ENCODE measurements around the gene SIRPG. TPM values are rescaled to one million over a fixed set of nuclear protein-coding genes. Genes with fewer than 3 reads are reported as not detected.
"Not testable (repeated sequence)": the region's sequence is repeated elsewhere in the genome, so short reads cannot be mapped to it uniquely, and the experiment has no call there.

The SIRPG gene
- total and polyA plus RNA-seq, 4 donors, result 0.32 to 0.71 (median 0.42) TPM; not detected in 1

DNA sequence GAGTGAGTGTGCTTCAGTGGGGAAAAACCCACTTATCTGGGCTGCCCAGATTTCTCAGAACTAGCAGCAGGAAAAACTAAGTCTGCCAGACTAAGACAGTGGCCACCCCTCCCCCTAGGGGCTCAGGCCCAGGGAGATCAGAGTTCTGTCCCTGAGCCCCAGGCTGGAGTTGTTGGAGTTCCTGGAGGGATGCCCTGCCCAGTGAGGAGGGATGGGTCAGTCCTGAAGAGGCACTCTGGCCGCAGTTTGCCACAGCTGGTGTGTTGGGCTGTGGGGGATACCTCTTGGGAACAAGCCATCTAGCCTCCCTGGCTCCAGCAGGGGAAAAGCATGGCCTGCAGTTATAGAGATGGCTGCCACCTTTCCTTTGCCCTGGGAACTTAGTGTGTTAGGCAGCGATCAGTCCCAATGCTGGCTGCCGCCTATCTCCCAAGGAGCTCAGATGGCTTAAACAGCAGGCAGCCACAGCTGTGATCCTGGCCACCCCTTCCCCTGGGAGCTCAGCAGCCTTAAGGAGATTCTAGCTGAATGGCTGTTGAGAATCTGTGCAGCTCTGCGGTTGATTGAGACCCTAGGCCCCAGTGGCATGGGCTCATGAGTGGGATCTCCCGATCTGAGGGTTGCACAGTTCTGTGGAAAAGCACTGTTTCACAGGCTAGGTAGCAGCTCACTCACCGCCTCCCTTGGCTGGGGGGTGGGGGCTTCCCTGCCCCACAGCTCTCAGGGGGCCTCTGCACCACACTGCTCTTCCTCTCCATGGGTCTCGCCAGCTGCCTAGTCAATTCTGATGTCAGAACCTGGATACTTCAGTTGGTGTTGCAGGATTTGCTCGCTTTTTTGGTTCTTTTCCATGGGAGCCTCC is 13.2 kb downstream of the SIRPG start:
- no peak for DNase-seq (ENCODE audit: low spot score)
- WGBS, result 89% methylated on average over 8 of the region's 8 CpGs
- TF ChIP-seq RAD21 (IDR thresholded peaks at IDR 0.05) (no peak), JUND (IDR thresholded peaks at IDR 0.05) (no peak)
- Histone ChIP-seq H3K36me3 (ENCODE audit: control insufficient read depth in 4 of 4, insufficient read depth in 3 of 4, low read depth in 1 of 4, low read length in 3 of 4) (no peaks in the 10 kb centered on the region), H3K4me1 (ENCODE audit: control insufficient read depth in 4 of 4, insufficient read depth in 4 of 4, low read length in 3 of 4) (no peaks in the 10 kb centered on the region), H3K9ac (ENCODE audit: low read depth in 1 of 2, low read length in 2 of 2) (no peak overlapping the region), H3K4me3 (ENCODE audit: low read depth in 1 of 3, low read length in 3 of 3) (no peak overlapping the region), H3K27ac (ENCODE audit: low read depth in 1 of 2, low read length in 2 of 2) (no peak overlapping the region), H3K27me3 (ENCODE audit: control insufficient read depth in 4 of 4, insufficient read depth in 4 of 4, low read length in 3 of 4) (no peaks in the 10 kb centered on the region), H3K9me3 (ENCODE audit: control insufficient read depth in 4 of 4, low read length in 3 of 4) (no peaks in the 10 kb centered on the region)

DNA sequence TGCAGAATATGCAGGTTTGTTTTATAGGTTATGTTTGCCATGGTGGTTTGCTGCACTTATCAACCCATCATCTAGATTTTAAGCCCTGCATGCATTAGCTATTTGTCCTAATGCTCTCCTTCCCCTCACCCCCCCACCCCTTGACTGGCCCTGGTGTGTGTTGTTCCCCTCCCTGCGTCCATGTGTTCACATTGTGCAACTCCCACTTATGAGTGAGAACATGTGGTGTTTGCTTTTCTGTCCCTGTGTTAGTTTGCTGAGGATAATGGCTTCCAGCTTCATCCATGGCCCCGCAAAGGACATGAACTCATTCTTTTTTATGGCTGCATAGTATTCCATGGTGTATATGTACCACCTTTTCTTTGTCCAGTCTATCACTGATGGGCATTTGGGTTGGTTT is 18.9 kb downstream of the SIRPG start:
- H3K9me3 ChIP-seq (ENCODE audit: control insufficient read depth in 4 of 4, low read length in 3 of 4); H3K4me1 ChIP-seq (ENCODE audit: control insufficient read depth in 4 of 4, insufficient read depth in 4 of 4, low read length in 3 of 4); H3K36me3 ChIP-seq (ENCODE audit: control insufficient read depth in 4 of 4, insufficient read depth in 3 of 4, low read depth in 1 of 4, low read length in 3 of 4); H3K9ac ChIP-seq (ENCODE audit: low read depth in 1 of 2, low read length in 2 of 2); H3K27me3 ChIP-seq (ENCODE audit: control insufficient read depth in 4 of 4, insufficient read depth in 4 of 4, low read length in 3 of 4); H3K27ac ChIP-seq (ENCODE audit: low read depth in 1 of 2, low read length in 2 of 2); H3K4me3 ChIP-seq (ENCODE audit: low read depth in 1 of 3, low read length in 3 of 3); DNase-seq (ENCODE audit: low spot score): not testable (repeated sequence)
- 56% methylated on average over 2 of the region's 2 CpGs for WGBS

DNA sequence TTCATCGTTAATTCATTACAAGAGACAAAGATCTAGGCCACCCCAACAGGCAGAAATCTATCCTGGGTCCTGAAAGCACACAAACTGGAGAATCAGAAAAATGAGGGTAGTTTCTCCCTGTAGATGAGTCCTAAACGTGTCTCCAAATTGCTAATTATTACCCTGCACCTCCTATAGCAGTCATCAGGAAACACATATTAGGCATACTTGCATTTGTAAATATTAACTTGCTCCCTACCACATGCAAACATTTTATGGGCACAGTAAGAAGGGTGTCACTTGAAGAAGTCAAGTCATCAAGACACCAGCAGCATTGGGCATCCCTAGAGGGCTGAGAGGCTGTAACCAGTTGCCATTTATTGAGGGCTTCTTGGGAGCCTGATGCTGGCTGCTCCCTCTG is 19.8 kb downstream of the SIRPG start:
- Histone ChIP-seq H3K4me1 (ENCODE audit: control insufficient read depth in 4 of 4, insufficient read depth in 4 of 4, low read length in 3 of 4) (no peaks in the 10 kb centered on the region), H3K36me3 (ENCODE audit: control insufficient read depth in 4 of 4, insufficient read depth in 3 of 4, low read depth in 1 of 4, low read length in 3 of 4) (no peaks in the 10 kb centered on the region), H3K9me3 (ENCODE audit: control insufficient read depth in 4 of 4, low read length in 3 of 4) (no peaks in the 10 kb centered on the region), H3K9ac (ENCODE audit: low read depth in 1 of 2, low read length in 2 of 2) (no peak overlapping the region), H3K27me3 (ENCODE audit: control insufficient read depth in 4 of 4, insufficient read depth in 4 of 4, low read length in 3 of 4) (peaks cover 0 to 3% (median 0%) of the 10 kb centered on the region in 4 donors), H3K27ac (ENCODE audit: low read depth in 1 of 2, low read length in 2 of 2) (no peak overlapping the region), H3K4me3 (ENCODE audit: low read depth in 1 of 3, low read length in 3 of 3) (no peak overlapping the region)
- TF ChIP-seq, protein P1, sequence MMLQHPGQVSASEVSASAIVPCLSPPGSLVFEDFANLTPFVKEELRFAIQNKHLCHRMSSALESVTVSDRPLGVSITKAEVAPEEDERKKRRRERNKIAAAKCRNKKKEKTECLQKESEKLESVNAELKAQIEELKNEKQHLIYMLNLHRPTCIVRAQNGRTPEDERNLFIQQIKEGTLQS (IDR thresholded peaks at IDR 0.05), result no peak
- TF ChIP-seq TAF1 (conservative IDR thresholded peaks at IDR 0.05) (no peak), FOXA1 (IDR thresholded peaks at IDR 0.05) (no peak), YY1 (IDR thresholded peaks at IDR 0.05) (no peak), HNF4G (IDR thresholded peaks at IDR 0.05) (no peak), JUND (IDR thresholded peaks at IDR 0.05) (no peak), RXRA (IDR thresholded peaks at IDR 0.05) (no peak), HNF4A (conservative IDR thresholded peaks at IDR 0.05) (no peak), FOXA2 (IDR thresholded peaks at IDR 0.05) (no peak)
- TF ChIP-seq, protein P2, sequence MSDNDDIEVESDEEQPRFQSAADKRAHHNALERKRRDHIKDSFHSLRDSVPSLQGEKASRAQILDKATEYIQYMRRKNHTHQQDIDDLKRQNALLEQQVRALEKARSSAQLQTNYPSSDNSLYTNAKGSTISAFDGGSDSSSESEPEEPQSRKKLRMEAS (IDR thresholded peaks at IDR 0.05), result no peak
- TF ChIP-seq, protein P3, sequence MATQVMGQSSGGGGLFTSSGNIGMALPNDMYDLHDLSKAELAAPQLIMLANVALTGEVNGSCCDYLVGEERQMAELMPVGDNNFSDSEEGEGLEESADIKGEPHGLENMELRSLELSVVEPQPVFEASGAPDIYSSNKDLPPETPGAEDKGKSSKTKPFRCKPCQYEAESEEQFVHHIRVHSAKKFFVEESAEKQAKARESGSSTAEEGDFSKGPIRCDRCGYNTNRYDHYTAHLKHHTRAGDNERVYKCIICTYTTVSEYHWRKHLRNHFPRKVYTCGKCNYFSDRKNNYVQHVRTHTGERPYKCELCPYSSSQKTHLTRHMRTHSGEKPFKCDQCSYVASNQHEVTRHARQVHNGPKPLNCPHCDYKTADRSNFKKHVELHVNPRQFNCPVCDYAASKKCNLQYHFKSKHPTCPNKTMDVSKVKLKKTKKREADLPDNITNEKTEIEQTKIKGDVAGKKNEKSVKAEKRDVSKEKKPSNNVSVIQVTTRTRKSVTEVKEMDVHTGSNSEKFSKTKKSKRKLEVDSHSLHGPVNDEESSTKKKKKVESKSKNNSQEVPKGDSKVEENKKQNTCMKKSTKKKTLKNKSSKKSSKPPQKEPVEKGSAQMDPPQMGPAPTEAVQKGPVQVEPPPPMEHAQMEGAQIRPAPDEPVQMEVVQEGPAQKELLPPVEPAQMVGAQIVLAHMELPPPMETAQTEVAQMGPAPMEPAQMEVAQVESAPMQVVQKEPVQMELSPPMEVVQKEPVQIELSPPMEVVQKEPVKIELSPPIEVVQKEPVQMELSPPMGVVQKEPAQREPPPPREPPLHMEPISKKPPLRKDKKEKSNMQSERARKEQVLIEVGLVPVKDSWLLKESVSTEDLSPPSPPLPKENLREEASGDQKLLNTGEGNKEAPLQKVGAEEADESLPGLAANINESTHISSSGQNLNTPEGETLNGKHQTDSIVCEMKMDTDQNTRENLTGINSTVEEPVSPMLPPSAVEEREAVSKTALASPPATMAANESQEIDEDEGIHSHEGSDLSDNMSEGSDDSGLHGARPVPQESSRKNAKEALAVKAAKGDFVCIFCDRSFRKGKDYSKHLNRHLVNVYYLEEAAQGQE (IDR thresholded peaks at IDR 0.05), result no peak
- TF ChIP-seq, protein P4, sequence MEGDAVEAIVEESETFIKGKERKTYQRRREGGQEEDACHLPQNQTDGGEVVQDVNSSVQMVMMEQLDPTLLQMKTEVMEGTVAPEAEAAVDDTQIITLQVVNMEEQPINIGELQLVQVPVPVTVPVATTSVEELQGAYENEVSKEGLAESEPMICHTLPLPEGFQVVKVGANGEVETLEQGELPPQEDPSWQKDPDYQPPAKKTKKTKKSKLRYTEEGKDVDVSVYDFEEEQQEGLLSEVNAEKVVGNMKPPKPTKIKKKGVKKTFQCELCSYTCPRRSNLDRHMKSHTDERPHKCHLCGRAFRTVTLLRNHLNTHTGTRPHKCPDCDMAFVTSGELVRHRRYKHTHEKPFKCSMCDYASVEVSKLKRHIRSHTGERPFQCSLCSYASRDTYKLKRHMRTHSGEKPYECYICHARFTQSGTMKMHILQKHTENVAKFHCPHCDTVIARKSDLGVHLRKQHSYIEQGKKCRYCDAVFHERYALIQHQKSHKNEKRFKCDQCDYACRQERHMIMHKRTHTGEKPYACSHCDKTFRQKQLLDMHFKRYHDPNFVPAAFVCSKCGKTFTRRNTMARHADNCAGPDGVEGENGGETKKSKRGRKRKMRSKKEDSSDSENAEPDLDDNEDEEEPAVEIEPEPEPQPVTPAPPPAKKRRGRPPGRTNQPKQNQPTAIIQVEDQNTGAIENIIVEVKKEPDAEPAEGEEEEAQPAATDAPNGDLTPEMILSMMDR (IDR thresholded peaks at IDR 0.05; ENCODE audit: low read depth, low read length, missing input control), result no peak
- TF ChIP-seq, protein P5, sequence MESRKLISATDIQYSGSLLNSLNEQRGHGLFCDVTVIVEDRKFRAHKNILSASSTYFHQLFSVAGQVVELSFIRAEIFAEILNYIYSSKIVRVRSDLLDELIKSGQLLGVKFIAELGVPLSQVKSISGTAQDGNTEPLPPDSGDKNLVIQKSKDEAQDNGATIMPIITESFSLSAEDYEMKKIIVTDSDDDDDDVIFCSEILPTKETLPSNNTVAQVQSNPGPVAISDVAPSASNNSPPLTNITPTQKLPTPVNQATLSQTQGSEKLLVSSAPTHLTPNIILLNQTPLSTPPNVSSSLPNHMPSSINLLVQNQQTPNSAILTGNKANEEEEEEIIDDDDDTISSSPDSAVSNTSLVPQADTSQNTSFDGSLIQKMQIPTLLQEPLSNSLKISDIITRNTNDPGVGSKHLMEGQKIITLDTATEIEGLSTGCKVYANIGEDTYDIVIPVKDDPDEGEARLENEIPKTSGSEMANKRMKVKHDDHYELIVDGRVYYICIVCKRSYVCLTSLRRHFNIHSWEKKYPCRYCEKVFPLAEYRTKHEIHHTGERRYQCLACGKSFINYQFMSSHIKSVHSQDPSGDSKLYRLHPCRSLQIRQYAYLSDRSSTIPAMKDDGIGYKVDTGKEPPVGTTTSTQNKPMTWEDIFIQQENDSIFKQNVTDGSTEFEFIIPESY (IDR thresholded peaks at IDR 0.05), result no peak
- DNase-seq (ENCODE audit: low spot score), result no peak
- WGBS, result 73% methylated on average over 2 of the region's 2 CpGs

Data from liver (tissue), 9 donors.